Effector memory CD4-positive, alpha-beta T cell (primary cell): ENCODE data around the gene MICAL2.

ENCODE experiments used
- DNase-seq, 3 donors: peaks; one replicate each; pipeline ENCODE4 v3.0.0-alpha.2; 2020
- H3K27ac ChIP-seq: 2 replicates; pipeline ENCODE4 v1.7.0; 2013; ENCODE audit warnings: mild to moderate bottlenecking, low read length, moderate library complexity; ENCODE audit not compliant: insufficient read depth, poor library complexity, severe bottlenecking
- H3K27me3 ChIP-seq: replicated peaks from 2 replicates; pipeline ENCODE4 v1.7.0; 2013; ENCODE audit warnings: mild to moderate bottlenecking, low read length; ENCODE audit not compliant: insufficient read depth, control insufficient read depth, poor library complexity, severe bottlenecking
- H3K36me3 ChIP-seq: 2 replicates; pipeline ENCODE4 v1.7.0; 2013; ENCODE audit warnings: mild to moderate bottlenecking, low read length, moderate library complexity; ENCODE audit not compliant: control insufficient read depth, insufficient read depth
- H3K4me1 ChIP-seq: 2 replicates; pipeline ENCODE4 v1.7.0; 2013; ENCODE audit warnings: low read length, mild to moderate bottlenecking; ENCODE audit not compliant: control insufficient read depth, insufficient read depth, poor library complexity, severe bottlenecking
- H3K4me3 ChIP-seq: 2 replicates; pipeline ENCODE4 v1.7.0; 2013; ENCODE audit warnings: low read length, low read depth, mild to moderate bottlenecking; ENCODE audit not compliant: insufficient read depth, poor library complexity, severe bottlenecking
- H3K9me3 ChIP-seq: 2 replicates; pipeline ENCODE4 v1.7.0; 2013; ENCODE audit warnings: mild to moderate bottlenecking, low read length, moderate library complexity; ENCODE audit not compliant: control insufficient read depth

Gene MICAL2

DNA sequence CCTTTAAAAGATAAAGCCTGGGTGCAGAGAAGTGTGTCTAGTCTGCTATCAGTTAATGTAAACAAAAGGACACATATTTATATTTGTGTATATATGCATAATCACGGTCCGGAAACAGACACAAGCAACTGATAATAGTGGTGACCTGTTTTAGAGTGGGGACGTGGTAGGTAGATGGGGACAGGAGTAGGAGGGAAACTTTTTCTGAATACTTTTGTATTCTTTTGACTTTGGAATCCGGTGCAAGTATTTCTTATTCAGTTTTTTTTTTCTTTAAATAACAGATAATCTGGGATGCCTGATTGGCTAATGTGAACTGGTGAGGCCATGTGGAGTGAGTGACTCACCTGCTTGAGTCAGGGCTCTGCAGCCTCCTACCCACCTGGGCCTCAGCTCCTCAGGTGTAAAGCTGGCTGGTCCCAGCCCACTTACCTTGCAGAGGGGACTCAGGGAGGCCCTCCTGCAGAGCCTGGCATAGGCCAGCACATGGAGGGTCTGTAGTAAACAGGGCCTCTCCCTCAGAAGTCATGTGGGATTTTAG, 15.3 kb downstream of the MICAL2 start:
- Histone ChIP-seq H3K4me3 (no peak overlapping the region), H3K9me3 (no peaks in the 10 kb centered on the region), H3K4me1 (no peaks in the 10 kb centered on the region), H3K36me3 (no peaks in the 10 kb centered on the region), H3K27ac (no peak overlapping the region), H3K27me3 (no peaks in the 10 kb centered on the region)
- no peak for DNase-seq

DNA sequence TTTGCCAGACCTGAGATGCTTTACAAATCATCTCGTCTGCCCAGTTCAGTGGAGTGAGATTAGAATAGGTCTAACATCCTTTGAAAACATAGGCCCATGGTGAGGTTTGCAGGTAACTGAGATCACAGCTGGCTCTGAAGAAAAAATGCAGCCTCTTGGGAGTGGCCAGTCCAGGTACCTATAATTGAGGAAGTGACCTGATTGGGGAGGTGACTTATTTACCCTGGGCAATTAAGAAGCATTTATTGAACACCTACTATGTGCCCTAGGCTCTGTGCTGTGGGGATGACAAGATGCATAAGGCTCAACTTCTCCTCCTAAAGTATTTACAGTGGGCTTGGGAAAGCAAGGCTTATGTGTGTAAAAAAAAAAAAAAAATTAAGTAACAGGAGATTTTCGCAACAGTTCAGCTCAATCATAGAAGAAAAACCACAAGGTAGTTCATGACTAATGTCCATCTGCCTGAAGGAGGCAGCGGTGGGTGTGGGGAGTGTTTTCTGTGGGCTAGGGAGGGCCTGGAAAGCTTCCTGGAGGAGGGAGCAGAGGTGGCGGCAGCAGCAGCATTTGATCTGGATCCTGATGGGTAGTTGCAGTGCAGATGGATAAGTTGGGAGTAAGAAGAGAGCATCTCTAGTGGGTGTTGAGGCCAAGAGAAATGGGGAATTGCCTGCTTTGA, 16.1 kb downstream of the MICAL2 start:
- Histone ChIP-seq H3K27me3 (no peaks in the 10 kb centered on the region), H3K27ac (no peak overlapping the region), H3K36me3 (no peaks in the 10 kb centered on the region), H3K4me3 (no peak overlapping the region), H3K4me1 (no peaks in the 10 kb centered on the region), H3K9me3 (no peaks in the 10 kb centered on the region)
- no peak for DNase-seq

GRCh38 chr11:12127206-12127898, 17.0 kb downstream of the MICAL2 start:
- H3K36me3 ChIP-seq = no peaks in the 10 kb centered on the region
- DNase-seq = no peak
- H3K27ac ChIP-seq = no peak overlapping the region
- no peaks in the 10 kb centered on the region for H3K4me1 ChIP-seq
- H3K4me3 ChIP-seq = no peak overlapping the region
- H3K27me3 ChIP-seq = no peaks in the 10 kb centered on the region
- no peaks in the 10 kb centered on the region for H3K9me3 ChIP-seq

- Histone ChIP-seq H3K9me3 (no peaks in the 10 kb centered on the region), H3K27me3 (no peaks in the 10 kb centered on the region), H3K4me1 (no peaks in the 10 kb centered on the region), H3K36me3 (no peaks in the 10 kb centered on the region), H3K27ac (no peak overlapping the region), H3K4me3 (no peak overlapping the region)
- no peak for DNase-seq
These were observed 17.9 kb downstream of the MICAL2 start for GRCh38 chr11:12128301-12128751.

GRCh38 chr11:12129227-12129626, 18.8 kb downstream of the MICAL2 start:
- Histone ChIP-seq H3K36me3 (no peaks in the 10 kb centered on the region), H3K9me3 (no peaks in the 10 kb centered on the region), H3K4me1 (no peaks in the 10 kb centered on the region), H3K27ac (no peak overlapping the region), H3K27me3 (no peaks in the 10 kb centered on the region), H3K4me3 (no peak overlapping the region)
- DNase-seq = no peak

DNA sequence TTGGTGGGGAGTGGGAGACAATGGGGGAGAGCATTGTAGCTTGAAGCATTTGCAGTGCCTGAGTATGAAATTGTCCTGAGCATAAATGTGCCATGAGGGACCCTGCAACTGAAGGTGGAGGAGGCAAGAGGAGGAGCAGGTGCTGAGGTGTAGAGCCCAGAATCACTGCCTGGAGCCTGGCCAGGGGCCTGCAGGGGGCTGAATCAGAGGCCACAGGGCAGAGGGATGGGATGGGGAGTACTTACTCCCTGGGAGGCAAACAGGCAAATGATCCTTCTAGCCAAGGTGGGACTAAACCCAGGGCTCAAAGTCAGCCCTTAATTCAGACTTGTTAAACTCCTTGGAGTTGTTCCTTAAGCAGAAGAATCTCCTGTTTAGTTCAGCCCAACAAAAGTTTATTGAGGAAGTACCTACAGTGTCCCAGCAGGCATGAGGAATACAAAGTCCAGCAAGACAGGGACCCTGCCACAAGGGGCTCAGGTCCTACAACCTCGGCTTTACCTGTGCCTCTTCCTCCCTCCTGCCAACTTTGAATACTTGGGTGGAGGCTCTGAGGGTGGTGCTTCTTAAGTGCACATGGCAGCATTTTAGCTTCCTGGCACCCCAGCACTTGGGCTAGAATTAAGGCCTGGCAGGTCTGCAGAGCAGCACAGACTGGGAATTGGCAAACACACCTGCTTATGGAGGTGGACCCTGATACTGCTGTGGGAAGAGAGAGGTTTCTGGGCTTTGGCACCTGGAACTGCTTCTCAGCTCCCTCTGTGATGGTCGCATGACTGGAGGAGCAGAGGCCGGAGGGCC, 20.0 kb downstream of the MICAL2 start:
- H3K27ac ChIP-seq = no peak overlapping the region
- H3K9me3 ChIP-seq = no peaks in the 10 kb centered on the region
- H3K36me3 ChIP-seq = no peaks in the 10 kb centered on the region
- H3K4me3 ChIP-seq = no peak overlapping the region
- H3K4me1 ChIP-seq = no peaks in the 10 kb centered on the region
- no peak for DNase-seq
- H3K27me3 ChIP-seq = no peaks in the 10 kb centered on the region

- H3K36me3 ChIP-seq = no peaks in the 10 kb centered on the region
- H3K27ac ChIP-seq = no peak overlapping the region
- no peaks in the 10 kb centered on the region for H3K27me3 ChIP-seq
- H3K4me1 ChIP-seq = no peaks in the 10 kb centered on the region
- no peak overlapping the region for H3K4me3 ChIP-seq
- DNase-seq = no peak
- H3K9me3 ChIP-seq = no peaks in the 10 kb centered on the region
These were observed 21.8 kb downstream of the MICAL2 start for GRCh38 chr11:12131943-12132789.

GRCh38 chr11:12132790-12133145, 22.4 kb downstream of the MICAL2 start:
- Histone ChIP-seq H3K27me3 (no peaks in the 10 kb centered on the region), H3K36me3 (no peaks in the 10 kb centered on the region), H3K9me3 (no peaks in the 10 kb centered on the region), H3K4me3 (no peak overlapping the region), H3K27ac (no peak overlapping the region), H3K4me1 (no peaks in the 10 kb centered on the region)
- no peak for DNase-seq

- Histone ChIP-seq H3K27me3 (no peaks in the 10 kb centered on the region), H3K9me3 (no peaks in the 10 kb centered on the region), H3K36me3 (no peaks in the 10 kb centered on the region), H3K4me3 (no peak overlapping the region), H3K27ac (no peak overlapping the region), H3K4me1 (no peaks in the 10 kb centered on the region)
- no peak for DNase-seq
These were observed 23.3 kb downstream of the MICAL2 start for GRCh38 chr11:12133547-12134235.
